GM12878 (cell line): ENCODE results near the gene DGKI. TPM values are rescaled to one million over a fixed set of nuclear protein-coding genes. Genes with fewer than 3 reads are reported as not detected.

Experiments used
- ATAC-seq: fragments of 200-7000 bp; cut with Tn5 transposase; 3 replicates; pipeline ENCODE4 v1.9.1; 2020; ENCODE audit warnings: mild to moderate bottlenecking, moderate library complexity
- BruUV-seq: library from RNA; stranded (reverse); fragments of 400-500 nt; replicated peaks from 2 replicates; lab custom pipeline; 2021; lab: Mats Ljungman, UMichigan
- CTCF ChIA-PET: fragments of 300-600 bp; sonication (Branson Sonifier 250); formaldehyde crosslinking; extraction: SDS; loops from one replicate; lab custom pipeline; 2021; ENCODE audit warnings: inconsistent platforms; lab: Yijun Ruan, JAX
- POLR2A ChIA-PET: fragments of 350-600 bp; formaldehyde crosslinking; extraction: SDS; loops from one replicate; lab custom pipeline; 2021; ENCODE audit warnings: inconsistent platforms; lab: Charles Lee
- RAD21 ChIA-PET: fragments of 300-600 bp; sonication (Branson Sonifier 250); formaldehyde crosslinking; loops from one replicate; lab custom pipeline; 2023; ENCODE audit warnings: antibody characterized with exemption; ENCODE audit not compliant: unreplicated experiment; lab: Charles Lee
- SMC1A ChIA-PET: fragments of 300-600 bp; sonication (Branson Sonifier 250); formaldehyde crosslinking; loops from one replicate; lab custom pipeline; 2023; ENCODE audit not compliant: unreplicated experiment, uncharacterized antibody; lab: Charles Lee
- DNase-seq: peaks from one replicate; pipeline ENCODE4 v3.0.0-alpha.2; 2011; ENCODE audit warnings: low read depth, low spot score
- FAIRE-seq: peaks from 3 replicates; lab custom pipeline; 2011; peaks lifted over from hg19 to GRCh38; lab: Jason Lieb, UNC
- H2AFZ ChIP-seq: 2 replicates; pipeline ENCODE4 v1.6.0; 2011; ENCODE audit warnings: low read depth, low read length, control low read depth; ENCODE audit not compliant: control insufficient read depth
- H3K27ac ChIP-seq: 2 replicates; pipeline ENCODE4 v1.5.1; 2011; ENCODE audit warnings: control low read depth; ENCODE audit not compliant: control insufficient read depth, insufficient read depth
- H3K27me3 ChIP-seq, 2 experiments: replicated peaks in 1 of 2; 2 replicates each; pipeline versions ENCODE4 v1.6.0 to v1.6.1; 2011; ENCODE audit warnings: low read length in 1 of 2; ENCODE audit not compliant: control insufficient read depth in 2 of 2, insufficient read depth in 2 of 2
- H3K36me3 ChIP-seq, 2 experiments: 2 replicates each; pipeline ENCODE4 v1.5.1; 2011; ENCODE audit warnings: low read length in 1 of 2; ENCODE audit not compliant: control insufficient read depth in 2 of 2, insufficient read depth in 2 of 2
- H3K4me1 ChIP-seq: 2 replicates; pipeline ENCODE4 v1.6.1; 2011; ENCODE audit warnings: mild to moderate bottlenecking, low read length, moderate library complexity, mixed read lengths; ENCODE audit not compliant: control insufficient read depth, insufficient read depth
- H3K4me2 ChIP-seq: 2 replicates; pipeline ENCODE4 v1.6.0; 2011; ENCODE audit warnings: control low read depth; ENCODE audit not compliant: control insufficient read depth, insufficient read depth
- H3K4me3 ChIP-seq: fragments of 200-600 bp; sonication (generic); 2 replicates; pipeline ENCODE4 v1.5.1; 2016
- H3K79me2 ChIP-seq: 2 replicates; pipeline ENCODE4 v1.6.0; 2011; ENCODE audit warnings: low read length; ENCODE audit not compliant: control insufficient read depth, insufficient read depth
- H3K9ac ChIP-seq: 2 replicates; pipeline ENCODE4 v1.8.0; 2011; ENCODE audit warnings: low read length, control low read depth, mixed read lengths; ENCODE audit not compliant: control insufficient read depth, insufficient read depth
- H3K9me3 ChIP-seq: replicated peaks from 3 replicates; pipeline ENCODE4 v1.5.1; 2011; ENCODE audit warnings: mild to moderate bottlenecking, low read length; ENCODE audit not compliant: control insufficient read depth, insufficient read depth
- H4K20me1 ChIP-seq: 2 replicates; pipeline ENCODE4 v1.6.0; 2011; ENCODE audit not compliant: control insufficient read depth, insufficient read depth
- ASH2L ChIP-seq: fragments of 300-600, 200-600 bp; sonication (generic); IDR thresholded peaks from 2 replicates; pipeline ENCODE4 v1.6.1; 2017; ENCODE audit warnings: low read depth, mild to moderate bottlenecking, borderline replicate concordance
- KAT2A ChIP-seq: conservative IDR thresholded peaks from 2 replicates; pipeline ENCODE4 v1.6.1; 2011; ENCODE audit warnings: low read depth, low read length; ENCODE audit not compliant: control insufficient read depth
- NFIC ChIP-seq: IDR thresholded peaks from 2 replicates; pipeline ENCODE4 v1.6.1; 2012; ENCODE audit warnings: low read depth, mild to moderate bottlenecking, inconsistent platforms, low read length, moderate library complexity
- NFXL1 ChIP-seq: fragments of 450-650 bp; IDR thresholded peaks from 2 replicates; pipeline ENCODE4 v1.6.1; 2017; ENCODE audit warnings: antibody characterized with exemption, mild to moderate bottlenecking, borderline replicate concordance
- RAD21 ChIP-seq: IDR thresholded peaks from 2 replicates; pipeline ENCODE4 v1.6.1; 2011; ENCODE audit warnings: mild to moderate bottlenecking, low read depth, low read length, moderate library complexity; ENCODE audit not compliant: insufficient read depth
- SIN3A ChIP-seq: IDR thresholded peaks from 2 replicates; pipeline ENCODE4 v1.6.1; 2012; ENCODE audit warnings: low read depth, low read length, improper control_type of control experiment
- YBX1 ChIP-seq: fragments of 450-650 bp; IDR thresholded peaks from 2 replicates; pipeline ENCODE4 v1.6.1; 2016; ENCODE audit warnings: antibody characterized with exemption
- WGBS: methylation state at CpG from one replicate; pipeline ENCODE4 v1.1.6; 2016; ENCODE audit warnings: low lambda C conversion rate; ENCODE audit not compliant: insufficient replicate concordance, insufficient coverage; ENCODE audit errors: missing lambda C conversion rate; 5-methylcytosine and 5-hydroxymethylcytosine counted together
- in situ Hi-C: fragments of 300-500 bp; cut with MboI; formaldehyde crosslinking; loops from 9 replicates; pipeline ENCODE4 v1.14.3; 2018; ENCODE audit warnings: mixed read lengths
- intact Hi-C: fragments of 100-400 bp; cut with micrococcal nuclease; formaldehyde crosslinking; loops from one replicate; pipeline ENCODE4 v1.14.2; 2022; ENCODE audit not compliant: unreplicated experiment
- polyA plus RNA-seq, 11 experiments: library from polyadenylated mRNA; depleted of rRNA in 4 of 11; unstranded in 6 of 11; stranded (reverse) in 5 of 11; fragments of >200 nt; fragmentation: Nextera tagmentation in 4 of 11; fragmentation: Illumina TruSeq in 1 of 11; extraction: Ambion mirVana in 4 of 11; extraction: Trizol in 1 of 11; gene quantifications; 1 replicate in 1 of 11; 2 replicates in 10 of 11; pipeline versions ENCODE4 v1.2.1 to v1.2.3, GENCODE V29; 2011 to 2016; ENCODE audit warnings: inconsistent platforms in 2 of 11, missing spikeins in 2 of 11, low read depth in 1 of 11
- total RNA-seq, 4 experiments: library from RNA; depleted of rRNA in 3 of 4; stranded (reverse); fragments of >200 nt in 3 of 4; fragmentation: Illumina TruSeq in 1 of 4; extraction: Trizol in 1 of 4; gene quantifications; 2 replicates each; pipeline versions ENCODE4 v1.2.1 to v1.2.3, GENCODE V29; 2013 to 2021
- TF ChIP-seq, protein P1 (sequence below): fragments of 150-350 bp; IDR thresholded peaks from 2 replicates; pipeline ENCODE4 v1.6.1; 2014; ENCODE audit warnings: mild to moderate bottlenecking, low read depth, low read length

DGKI gene
- total and polyA plus RNA-seq, 10 of the 15 experiments (the other 5 are each of a cell fraction or from before 2014, with no cell fraction given) = 10.4 to 37.1 (median 22.1) TPM

DNA sequence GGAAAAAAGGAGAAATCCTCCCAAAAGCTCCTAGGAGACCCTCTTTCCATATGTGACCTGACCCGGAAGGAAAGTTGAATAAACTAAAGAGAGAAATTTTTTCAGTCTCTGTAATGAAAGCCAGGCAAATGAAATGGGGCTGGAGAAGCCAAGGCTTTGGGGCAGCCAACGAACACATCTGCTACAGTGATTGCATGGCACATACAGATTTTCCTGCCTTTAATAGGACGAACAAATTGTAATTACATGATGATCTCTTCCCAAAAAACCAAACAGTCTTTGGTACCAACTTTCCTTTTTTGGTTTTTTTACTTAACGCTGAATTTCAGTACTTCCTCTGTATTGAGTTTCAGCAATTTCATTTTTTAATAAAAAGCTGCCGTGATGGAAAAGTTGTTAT, 479.8 kb downstream of the DGKI start (continued):
- TF ChIP-seq NFIC (no peak), KAT2A (no peak), YBX1 (no peak), RAD21 (no peak)
- TF ChIP-seq, protein P1, sequence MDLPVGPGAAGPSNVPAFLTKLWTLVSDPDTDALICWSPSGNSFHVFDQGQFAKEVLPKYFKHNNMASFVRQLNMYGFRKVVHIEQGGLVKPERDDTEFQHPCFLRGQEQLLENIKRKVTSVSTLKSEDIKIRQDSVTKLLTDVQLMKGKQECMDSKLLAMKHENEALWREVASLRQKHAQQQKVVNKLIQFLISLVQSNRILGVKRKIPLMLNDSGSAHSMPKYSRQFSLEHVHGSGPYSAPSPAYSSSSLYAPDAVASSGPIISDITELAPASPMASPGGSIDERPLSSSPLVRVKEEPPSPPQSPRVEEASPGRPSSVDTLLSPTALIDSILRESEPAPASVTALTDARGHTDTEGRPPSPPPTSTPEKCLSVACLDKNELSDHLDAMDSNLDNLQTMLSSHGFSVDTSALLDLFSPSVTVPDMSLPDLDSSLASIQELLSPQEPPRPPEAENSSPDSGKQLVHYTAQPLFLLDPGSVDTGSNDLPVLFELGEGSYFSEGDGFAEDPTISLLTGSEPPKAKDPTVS = no peak

DNA sequence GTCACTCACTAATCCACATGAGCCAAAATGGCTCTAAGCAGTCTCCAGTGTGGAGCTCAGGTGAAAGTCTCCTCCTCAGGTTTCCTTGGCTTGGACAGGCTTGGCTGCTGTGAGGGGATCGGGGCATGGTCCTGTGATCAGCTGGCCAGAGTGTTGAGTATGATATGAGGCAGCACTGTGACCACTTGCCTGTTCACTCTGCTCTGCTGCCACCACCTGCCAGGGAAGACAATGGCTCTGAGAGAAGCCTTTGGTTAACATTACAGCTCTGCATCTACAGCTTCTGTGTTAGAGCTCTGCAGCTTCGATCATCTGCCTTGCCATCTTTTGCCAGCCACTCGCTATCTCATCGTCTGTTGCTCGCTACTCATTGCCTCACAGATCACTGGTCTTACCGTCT, 483.1 kb downstream of the DGKI start:
- Histone ChIP-seq H4K20me1 (no peaks in the 10 kb centered on the region), H3K4me3 (no peak overlapping the region), H2AFZ (no peak overlapping the region), H3K4me1 (no peaks in the 10 kb centered on the region), H3K9ac (no peak overlapping the region), H3K79me2 (no peaks in the 10 kb centered on the region), H3K9me3 (no peaks in the 10 kb centered on the region; the same call in 2 of the 3 replicates), H3K27ac (no peak overlapping the region), H3K4me2 (no peak overlapping the region), H3K27me3 (no peaks in the 10 kb centered on the region), H3K36me3 (no peaks in the 10 kb centered on the region)
- FAIRE-seq (no peak), DNase-seq (no peak), ATAC-seq (no peak)
- ChIA-PET POLR2A (interaction anchor here (0.6 kb wide), 1 partner anchor 1256 kb away, joined by 3 read pairs; no protein-coding TSS in a partner anchor), CTCF (interaction anchor here (0.6 kb wide), 1 partner anchor 607 kb away, joined by 3 read pairs; no protein-coding TSS in a partner anchor), SMC1A (interaction anchor here (1.1 to 1.5 kb wide), 2 partner anchors 10 to 21 kb away, joined by 3 read pairs; no protein-coding TSS in a partner anchor), RAD21 (no interaction called here)
- intact Hi-C loops = no loop called here
- in situ Hi-C loops = no loop called here
- TF ChIP-seq NFXL1 = no peak
- no peak for TF ChIP-seq SIN3A
- TF ChIP-seq ASH2L = no peak
- WGBS = 59% methylated on average over 6 of the region's 6 CpGs
- no TSS peak for BruUV-seq
